ENCODE measurements around the gene SRCAP.
"Not testable (repeated sequence)": the region's sequence is repeated elsewhere in the genome, so short reads cannot be mapped to it uniquely, and the experiment has no call there.

SRCAP gene

DNA sequence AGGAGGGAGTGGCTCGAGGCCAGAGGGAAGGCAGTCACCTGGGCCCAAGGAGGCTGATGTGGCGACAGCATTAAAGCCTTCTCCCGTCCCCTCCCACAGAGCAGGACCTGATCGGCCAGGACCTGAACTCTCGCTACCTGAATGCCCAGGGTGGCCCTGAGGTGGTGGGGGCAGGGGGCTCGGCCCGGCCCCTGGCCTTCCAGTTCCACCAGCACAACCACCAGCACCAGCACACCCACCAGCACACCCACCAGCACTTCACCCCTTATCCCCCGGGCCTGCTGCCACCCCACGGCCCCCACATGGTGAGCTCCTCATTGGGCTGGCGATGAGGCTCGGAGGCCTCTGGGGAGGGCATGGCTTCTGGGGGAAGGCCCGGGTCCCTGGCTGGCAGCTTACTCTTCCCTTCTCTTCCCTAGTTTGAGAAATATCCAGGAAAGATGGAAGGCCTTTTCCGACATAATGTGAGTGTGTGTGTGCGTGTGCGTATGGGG lies 34.3 kb upstream of the SRCAP start:
- no peak for DNase-seq

DNA sequence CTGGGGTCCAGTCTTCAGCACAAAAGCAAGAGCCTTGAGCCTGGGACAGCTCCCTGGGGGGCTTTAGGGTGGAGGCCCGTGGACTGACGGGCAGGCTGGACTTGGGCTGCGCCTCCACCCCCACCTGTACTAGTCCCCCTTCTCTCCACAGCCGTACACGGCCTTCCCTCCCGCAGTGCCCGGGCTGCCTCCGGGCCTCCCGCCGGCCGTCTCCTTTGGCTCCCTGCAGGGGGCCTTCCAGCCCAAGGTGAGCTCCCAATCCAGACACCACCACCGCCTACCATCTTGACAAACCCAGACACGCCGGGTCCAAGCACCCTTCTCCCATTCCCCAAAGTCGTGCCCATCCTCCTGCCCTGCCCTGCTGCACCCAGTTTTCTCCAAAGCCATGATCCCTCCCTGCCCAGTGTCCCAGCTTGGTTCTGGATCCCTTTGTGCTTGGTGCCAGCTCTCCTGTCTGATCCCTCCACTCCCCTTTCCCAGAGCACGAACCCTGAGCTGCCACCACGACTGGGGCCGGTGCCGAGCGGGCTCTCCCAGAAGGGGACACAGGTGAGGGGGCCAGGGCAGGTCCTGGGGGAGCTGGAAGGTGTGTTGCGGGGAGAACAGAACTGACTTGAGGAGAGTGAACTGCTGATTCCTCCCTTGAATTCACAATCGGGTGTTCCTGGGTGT lies 33.7 kb upstream of the SRCAP start:
- no peak for DNase-seq

- no peak for DNase-seq
Measured at GRCh38 chr16:30665830-30666190, 33.2 kb upstream of the SRCAP start.

DNA sequence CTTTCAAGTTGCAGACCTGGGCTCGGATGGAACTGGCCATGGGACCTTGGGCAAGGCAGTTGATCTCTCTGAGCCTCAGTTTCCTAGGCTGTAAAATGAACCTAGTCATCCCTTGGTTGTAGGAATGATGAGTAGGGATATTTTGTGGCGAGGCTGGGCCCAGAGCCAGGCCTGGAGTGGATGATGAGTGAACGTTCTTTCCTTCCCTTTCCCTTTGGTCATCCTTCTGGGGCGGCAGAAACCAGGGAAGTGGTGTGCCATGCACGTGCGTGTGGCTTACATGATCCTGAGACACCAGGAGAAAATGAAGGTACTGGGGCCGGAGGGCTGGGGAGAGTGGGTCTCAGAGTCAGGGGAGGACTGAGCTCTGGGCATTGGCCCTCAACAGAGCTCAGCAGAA lies 32.3 kb upstream of the SRCAP start:
- DNase-seq: no peak

DNA sequence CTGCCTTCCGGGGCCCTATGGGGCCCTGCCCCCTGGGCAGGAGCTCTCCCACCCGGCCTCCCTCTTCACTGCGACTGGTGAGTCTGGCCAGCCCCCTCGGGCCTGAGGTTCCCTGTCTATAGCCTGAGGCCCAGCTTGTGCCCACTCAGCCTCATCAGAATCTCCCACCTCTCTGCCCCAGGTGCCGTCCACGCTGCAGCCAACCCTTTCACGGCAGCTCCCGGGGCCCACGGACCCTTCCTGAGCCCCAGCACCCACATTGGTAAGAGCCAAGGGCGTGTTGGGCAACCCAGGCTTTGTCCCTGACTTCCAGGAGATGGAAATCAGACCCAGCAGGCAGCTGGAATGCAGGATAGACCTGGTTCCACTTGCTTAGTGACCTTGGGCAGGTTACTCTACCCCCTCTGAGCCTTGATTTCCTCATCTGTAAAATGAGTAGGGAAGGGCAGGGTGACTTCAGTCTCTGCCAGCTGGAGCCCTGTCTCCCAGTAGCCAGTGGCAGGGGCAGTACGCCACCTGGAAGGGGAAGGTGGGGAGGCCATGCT lies 31.5 kb upstream of the SRCAP start:
- no peak for DNase-seq

DNA sequence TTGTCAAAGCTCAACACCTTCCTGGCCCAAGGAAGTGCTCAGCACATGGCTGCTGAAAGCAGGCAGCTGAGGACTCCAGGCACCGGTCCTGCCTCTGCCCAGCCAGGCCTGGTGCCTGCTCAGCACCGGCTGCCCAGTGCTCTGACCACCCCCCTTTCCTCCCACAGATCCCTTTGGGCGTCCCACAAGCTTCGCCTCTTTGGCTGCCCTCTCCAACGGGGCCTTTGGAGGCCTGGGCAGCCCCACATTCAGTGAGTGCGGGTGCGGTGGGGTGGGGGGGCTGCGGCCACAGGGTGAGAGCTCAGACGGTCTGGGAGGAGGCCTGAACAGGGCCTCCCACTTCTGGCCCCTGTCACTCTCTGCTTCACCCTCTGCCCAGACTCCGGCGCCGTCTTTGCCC lies 30.6 kb upstream of the SRCAP start:
- DNase-seq: no peak

GRCh38 chr16:30669026-30669902 lies 29.7 kb upstream of the SRCAP start:
- DNase-seq: no peak

DNA sequence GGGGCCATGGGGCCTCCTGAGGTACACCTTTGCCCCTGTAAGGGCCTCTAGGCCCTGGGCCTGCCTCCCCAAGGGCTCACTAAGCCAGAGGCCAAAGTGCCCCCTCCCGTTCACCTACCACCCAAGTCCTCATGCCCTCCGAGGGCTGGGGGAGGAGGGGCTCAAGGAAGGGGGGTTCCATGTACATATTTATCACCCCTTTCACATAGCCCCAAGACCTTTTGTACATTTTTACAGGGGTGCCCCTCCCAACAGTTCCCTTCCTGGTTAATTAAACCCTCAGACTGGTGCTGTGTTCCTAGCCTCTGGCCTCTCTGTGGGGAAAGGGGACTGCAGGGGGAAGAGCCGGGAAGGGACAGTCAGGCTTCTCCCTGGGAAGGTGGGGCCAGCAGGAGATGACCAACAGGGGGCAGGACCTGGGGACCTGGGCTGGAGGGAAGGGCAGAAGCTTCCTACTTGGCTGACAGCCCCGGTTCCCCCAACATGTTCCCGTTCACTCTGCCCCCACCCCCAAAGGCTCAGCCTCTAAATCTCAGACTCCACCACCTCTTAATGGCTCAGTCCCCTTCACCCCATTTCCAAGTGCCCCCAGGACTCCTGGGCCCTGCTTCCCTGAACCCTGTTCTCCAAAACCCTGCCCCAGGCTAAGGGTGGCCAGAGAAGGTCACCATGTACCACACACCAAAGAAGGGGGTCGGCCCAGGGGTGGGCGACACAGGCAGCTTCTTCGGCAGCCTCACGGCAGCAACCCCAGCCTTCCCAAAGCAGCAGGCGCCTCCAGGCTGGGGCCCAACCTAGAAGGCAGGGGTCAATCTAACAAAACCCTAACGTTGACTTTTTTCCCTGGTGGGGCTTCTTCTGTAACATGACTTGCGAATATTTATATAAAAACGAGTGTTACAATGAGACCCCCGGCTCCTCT lies 28.8 kb upstream of the SRCAP start:
- no peak for DNase-seq

DNA sequence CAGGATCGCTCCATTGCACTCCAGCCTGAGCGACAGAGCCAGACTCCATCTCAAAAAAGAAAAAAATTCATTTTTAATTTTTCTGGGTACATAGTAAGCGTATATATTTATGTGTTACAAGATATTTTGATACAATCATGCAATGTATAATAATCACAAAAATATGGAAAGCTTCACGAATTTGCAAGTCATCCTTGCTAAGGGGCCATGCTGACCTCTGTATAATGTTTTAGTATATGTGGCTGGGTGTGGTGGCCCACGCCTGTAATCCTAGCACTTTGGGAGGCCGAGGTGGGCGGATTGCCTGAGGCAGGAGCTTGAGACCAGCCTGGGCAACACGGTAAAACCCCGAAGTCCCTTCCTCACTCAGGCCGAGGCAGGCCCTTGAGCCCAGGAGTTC lies 23.8 kb upstream of the SRCAP start:
- no peak for DNase-seq

DNA sequence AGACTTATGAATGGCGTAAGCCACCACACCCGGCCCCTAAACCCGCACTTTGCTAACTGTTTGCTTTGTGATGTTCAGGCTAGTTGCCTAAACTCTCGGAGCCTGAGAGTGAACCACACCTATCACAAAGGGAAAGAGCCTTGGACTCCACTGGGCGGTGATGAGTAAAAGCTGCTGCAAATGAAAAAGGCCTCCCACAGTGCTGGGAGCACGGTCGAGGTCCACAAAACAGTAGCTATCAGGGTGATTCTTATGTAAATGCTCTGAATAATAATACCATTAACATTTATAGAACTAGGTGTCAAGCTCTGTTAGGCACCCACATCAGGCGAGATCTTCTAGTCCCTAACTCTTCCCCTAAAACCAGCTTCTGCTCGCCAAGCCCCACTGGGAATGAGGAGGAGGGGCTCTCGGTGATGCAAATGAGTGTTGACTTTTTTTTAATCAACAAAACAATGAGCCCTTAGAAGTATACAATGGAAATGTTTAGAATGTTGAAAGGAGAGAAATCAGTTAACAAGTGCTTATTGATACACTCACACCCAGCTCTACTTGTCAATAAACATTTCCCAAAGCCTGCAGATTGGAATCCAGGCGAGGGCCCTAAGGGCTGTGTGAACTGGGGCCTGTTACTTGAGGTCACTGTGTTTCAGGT lies 20.9 kb upstream of the SRCAP start:
- DNase-seq: no peak

DNA sequence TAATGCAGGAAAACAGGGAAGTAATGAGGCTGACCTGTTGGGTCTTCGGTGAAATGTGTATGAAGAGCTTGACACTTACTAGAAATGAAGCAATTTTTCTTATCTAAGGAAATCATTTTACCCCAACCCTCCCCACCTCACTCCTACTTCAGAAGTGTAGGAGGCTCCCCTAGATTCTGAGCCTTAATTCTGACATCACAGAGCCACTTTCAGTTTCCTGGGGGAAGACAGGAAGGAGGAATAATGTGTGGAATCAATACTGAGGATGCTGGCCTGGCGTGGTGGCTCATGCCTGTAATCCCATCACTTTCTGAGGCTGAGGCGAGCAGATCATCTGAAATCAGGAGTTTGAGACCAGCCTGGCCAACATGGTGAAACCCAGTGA lies 20.4 kb upstream of the SRCAP start:
- DNase-seq: no peak

- no peak for DNase-seq
Measured at GRCh38 chr16:30680326-30680725, 18.6 kb upstream of the SRCAP start.

DNA sequence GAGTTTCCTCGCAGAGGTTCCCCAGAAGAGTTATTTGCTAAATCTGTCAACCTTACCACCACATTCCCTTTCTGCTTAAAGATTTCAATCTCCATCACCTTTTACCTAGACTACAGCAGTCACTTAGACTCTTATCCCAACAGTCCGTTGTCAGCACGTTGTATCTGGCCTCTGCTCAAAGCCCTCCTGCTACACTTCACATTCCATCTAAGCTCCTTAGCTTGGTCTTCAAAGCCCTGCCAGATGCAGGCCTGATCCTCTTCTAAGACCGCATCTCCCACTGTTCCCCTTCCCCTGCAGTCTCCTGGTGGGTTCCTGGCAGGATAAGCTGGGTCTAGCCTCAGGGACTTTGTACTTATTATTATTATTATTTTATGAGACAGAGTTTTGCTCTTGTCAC lies 10.3 kb upstream of the SRCAP start:
- no peak for DNase-seq

DNA sequence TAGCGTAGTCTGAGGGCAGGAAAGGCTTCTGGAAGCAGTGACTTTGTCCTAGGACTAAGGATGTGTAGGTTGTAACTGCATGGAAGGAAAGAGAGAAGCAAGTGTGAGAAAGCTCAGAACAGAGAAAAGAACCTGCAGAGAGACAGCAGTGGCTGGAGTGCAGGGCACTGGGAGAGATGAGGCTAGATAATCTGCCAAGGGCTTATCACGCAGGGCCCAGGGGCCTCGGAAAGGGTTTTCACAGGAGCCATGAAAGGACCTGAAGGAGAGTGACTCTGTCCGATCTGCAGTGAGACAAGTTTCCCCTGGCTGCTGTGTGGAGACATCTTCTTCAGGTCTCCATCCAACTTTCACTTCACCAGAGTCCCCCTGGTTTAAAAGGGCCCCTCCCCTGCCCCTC lies 7.1 kb upstream of the SRCAP start:
- DNase-seq: no peak

DNA sequence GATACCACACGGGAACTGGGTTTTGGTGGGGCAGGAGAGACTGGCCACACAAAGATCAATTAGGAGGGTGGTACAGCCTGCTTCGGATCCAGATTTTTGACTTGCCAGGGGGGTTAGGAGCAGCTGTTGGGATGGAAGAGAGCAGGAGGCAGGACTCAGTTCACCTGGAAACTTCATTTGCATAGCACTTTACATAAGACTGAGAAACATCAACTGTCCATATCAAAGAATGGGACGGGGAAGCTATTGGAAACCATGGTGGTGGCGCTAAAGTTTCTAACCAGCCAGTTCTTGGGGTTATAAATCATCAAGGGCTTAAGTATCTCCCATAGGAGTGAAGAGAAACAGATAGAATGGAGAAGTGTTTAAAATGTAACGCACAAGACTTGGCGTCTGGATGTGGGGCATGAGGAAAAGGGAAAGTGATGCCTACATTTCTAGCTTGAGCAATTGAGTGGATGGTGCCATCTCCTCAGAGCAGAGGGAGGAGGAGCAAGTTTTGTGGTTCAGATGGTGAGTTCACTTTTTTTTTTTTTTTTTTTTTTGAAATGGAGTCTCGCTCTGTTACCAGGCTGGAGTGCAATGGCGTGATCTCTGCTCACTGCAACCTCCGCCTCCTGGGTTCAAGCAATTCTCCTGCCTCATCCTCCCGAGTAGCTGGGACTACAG lies 6.4 kb upstream of the SRCAP start:
- no peak for DNase-seq

DNA sequence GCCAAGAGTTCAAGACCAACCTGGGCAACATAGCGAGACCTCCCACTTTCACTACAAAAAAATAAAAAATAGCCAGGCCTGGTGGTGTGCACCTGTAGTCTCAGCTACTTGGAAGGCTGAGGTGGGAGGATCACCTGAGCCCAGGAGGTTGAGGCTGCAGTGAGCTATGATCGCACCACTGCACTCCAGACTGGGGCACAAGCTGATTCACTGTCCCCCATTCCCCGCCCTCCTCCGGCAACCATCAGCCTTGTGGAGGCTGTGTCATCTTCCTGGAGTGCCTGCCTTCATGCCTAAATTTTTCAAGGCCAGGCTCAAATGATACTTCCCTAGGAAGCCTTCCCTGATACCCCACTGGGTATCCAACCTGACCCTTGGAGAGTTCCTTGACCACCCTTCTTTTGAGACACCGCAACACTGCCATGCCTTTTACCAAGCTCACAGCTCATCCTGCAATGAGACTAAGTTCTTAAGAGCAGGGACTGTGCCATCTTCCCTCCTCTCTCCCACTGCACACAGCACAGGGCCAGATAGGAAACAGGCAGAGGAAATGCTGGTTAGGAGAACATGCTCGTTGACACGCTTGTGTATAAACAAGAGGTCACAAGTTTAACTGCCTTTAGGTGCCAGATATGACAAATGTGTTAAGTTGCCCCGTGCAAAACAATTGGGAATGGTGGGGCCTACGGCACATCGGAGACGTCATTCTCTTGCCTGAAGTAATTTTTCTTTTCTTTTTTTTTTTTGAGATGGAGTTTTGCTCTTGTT lies 3.9 kb upstream of the SRCAP start:
- no peak for DNase-seq

GRCh38 chr16:30696646-30697045 lies 2.3 kb upstream of the SRCAP start:
- DNase-seq: not testable (repeated sequence)

GRCh38 chr16:30697264-30698138 lies 1.5 kb upstream of the SRCAP start:
- DNase-seq: no peak

DNA sequence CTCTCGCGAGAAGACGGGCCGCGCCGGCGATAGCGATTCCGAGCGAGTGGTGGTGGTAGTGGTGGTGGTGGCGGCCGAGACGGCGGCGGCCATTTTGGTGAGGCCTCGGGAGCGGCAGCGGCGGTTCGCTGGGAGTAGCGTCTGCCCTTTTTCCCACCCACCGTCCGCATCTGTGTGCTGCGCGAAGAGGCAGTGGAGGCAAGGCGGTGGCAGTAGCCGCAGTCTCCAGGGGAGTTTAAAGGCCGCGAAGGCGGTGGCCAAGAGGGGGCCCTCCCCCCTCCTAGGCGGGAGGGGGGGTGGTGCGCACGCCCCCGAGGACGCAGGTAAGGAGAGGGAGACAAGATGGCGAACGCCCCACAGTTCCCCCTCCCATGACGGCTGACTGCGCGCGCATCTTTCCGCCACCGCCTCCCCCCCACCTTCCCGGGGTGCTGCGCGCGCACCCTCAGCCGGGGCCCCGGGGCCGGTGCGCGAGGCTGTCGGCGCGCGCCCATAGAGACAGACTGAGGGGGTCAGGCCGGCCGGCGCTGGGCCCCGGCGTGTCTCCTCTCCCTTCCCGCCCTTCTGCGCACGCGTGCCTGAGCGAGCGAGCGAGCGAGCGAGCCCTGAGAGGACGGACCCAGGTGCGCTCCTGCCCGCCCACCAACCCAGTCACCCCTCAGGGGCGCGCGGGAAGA lies 694 bp upstream of the SRCAP start:
- DNase-seq: peak; percentile 98
